K562 (cell line): ENCODE measurements around the gene PELI1. TPM values are rescaled to one million over a fixed set of nuclear protein-coding genes. Genes with fewer than 3 reads are reported as not detected.

Experiments used
- ATAC-seq: fragments of 200-7000 bp; cut with Tn5 transposase; 3 replicates; pipeline ENCODE4 v1.9.1; 2020; ENCODE audit warnings: moderate library complexity
- BruUV-seq: library from RNA; stranded (reverse); fragments of 400-500 nt; replicated peaks from 2 replicates; lab custom pipeline; 2021; lab: Mats Ljungman, UMichigan
- CTCF ChIA-PET: fragments of 300-600 bp; formaldehyde crosslinking; extraction: SDS; loops from one replicate; lab custom pipeline; 2021; ENCODE audit warnings: low intra/inter-chr PET ratio; lab: Yijun Ruan, JAX
- POLR2A ChIA-PET: fragments of 300-600, 350-650 bp; sonication (Branson Sonifier 250); formaldehyde crosslinking; extraction: SDS; loops from one replicate; lab custom pipeline; 2021; ENCODE audit warnings: antibody characterized with exemption, inconsistent platforms; lab: Yijun Ruan, JAX
- DNase-seq, 4 experiments: peaks; one replicate each; pipeline versions ENCODE4 v3.0.0 to v3.0.0-alpha.2; 2011 to 2018; ENCODE audit warnings: low spot score in 3 of 4, mixed read lengths in 3 of 4; ENCODE audit errors: extremely low read depth in 1 of 4
- FAIRE-seq: peaks from 2 replicates; lab custom pipeline; 2011; peaks lifted over from hg19 to GRCh38; lab: Jason Lieb, UNC
- H2AFZ ChIP-seq: 2 replicates; pipeline ENCODE4 v1.6.0; 2011; ENCODE audit warnings: low read depth, low read length, control low read depth, inconsistent platforms
- H3K27ac ChIP-seq: fragments of 200-600 bp; 3 replicates; pipeline ENCODE4 v1.8.0; 2011; ENCODE audit warnings: low read depth, mild to moderate bottlenecking, control low read depth, inconsistent platforms, low read length, moderate library complexity, mixed read lengths; ENCODE audit errors: extremely low read depth
- H3K27me3 ChIP-seq, 2 experiments: fragments of 300-600 bp in 1 of 2; 2 replicates in 1 of 2; 3 replicates in 1 of 2; pipeline versions ENCODE4 v1.6.0 to v1.8.0; 2011; ENCODE audit warnings: inconsistent platforms in 2 of 2, low read length in 2 of 2, mild to moderate bottlenecking in 1 of 2, mixed read lengths in 1 of 2, moderate library complexity in 1 of 2; ENCODE audit not compliant: control insufficient read depth in 2 of 2, insufficient read depth in 2 of 2
- H3K36me3 ChIP-seq: fragments of 300-600 bp; 3 replicates; pipeline ENCODE4 v1.8.0; 2011; ENCODE audit warnings: mild to moderate bottlenecking, low read length, inconsistent platforms; ENCODE audit not compliant: control insufficient read depth, insufficient read depth
- H3K4me1 ChIP-seq, 2 experiments: fragments of 200-600 bp in 1 of 2; replicated peaks in 1 of 2; 2 replicates in 1 of 2; 3 replicates in 1 of 2; pipeline versions ENCODE4 v1.5.1 to v1.8.0; 2011; ENCODE audit warnings: inconsistent platforms in 2 of 2, low read length in 2 of 2, mild to moderate bottlenecking in 1 of 2, mixed read lengths in 1 of 2, moderate library complexity in 1 of 2; ENCODE audit not compliant: control insufficient read depth in 2 of 2, insufficient read depth in 2 of 2
- H3K4me2 ChIP-seq: 2 replicates; pipeline ENCODE4 v1.6.1; 2011; ENCODE audit warnings: low read length, control low read depth, inconsistent platforms, mixed read lengths; ENCODE audit not compliant: insufficient read depth
- H3K4me3 ChIP-seq: fragments of 200-600 bp; sonication (generic), shearing (Covaris generic); 2 replicates; pipeline ENCODE4 v1.5.1; 2016; ENCODE audit warnings: control low read depth, inconsistent platforms
- H3K79me2 ChIP-seq: fragments of 200-600 bp; 3 replicates; pipeline ENCODE4 v1.8.0; 2011; ENCODE audit warnings: low read length, inconsistent platforms; ENCODE audit not compliant: control insufficient read depth, insufficient read depth
- H3K9ac ChIP-seq, 2 experiments: 2 replicates each; pipeline versions ENCODE4 v1.6.0 to v1.6.1; 2011; ENCODE audit warnings: low read depth in 2 of 2, low read length in 2 of 2, control low read depth in 1 of 2, inconsistent platforms in 1 of 2, mild to moderate bottlenecking in 1 of 2, mixed read lengths in 1 of 2; ENCODE audit not compliant: insufficient read depth in 1 of 2
- H3K9me1 ChIP-seq: one replicate; pipeline ENCODE4 v1.6.0; 2011; ENCODE audit warnings: inconsistent platforms, mild to moderate bottlenecking, low read length, moderate library complexity; ENCODE audit not compliant: control insufficient read depth, insufficient read depth
- H3K9me3 ChIP-seq: replicated peaks from 2 replicates; pipeline ENCODE4 v1.5.1; 2011; ENCODE audit warnings: low read depth, low read length, inconsistent platforms; ENCODE audit not compliant: control insufficient read depth, insufficient read depth
- H4K20me1 ChIP-seq: replicated peaks from 2 replicates; pipeline ENCODE4 v1.6.1; 2011; ENCODE audit warnings: low read length, inconsistent platforms, mixed read lengths; ENCODE audit not compliant: control insufficient read depth, insufficient read depth
- E4F1 ChIP-seq: fragments of 250-450 bp; sonication (Bioruptor Pico); IDR thresholded peaks from 2 replicates; pipeline ENCODE4 v1.5.0; 2021; ENCODE audit warnings: mild to moderate bottlenecking, borderline replicate concordance
- PPARD ChIP-seq: fragments of 250-450 bp; sonication (Bioruptor Pico); IDR thresholded peaks from 2 replicates; pipeline ENCODE4 v1.8.0; 2022; ENCODE audit warnings: inconsistent platforms, mild to moderate bottlenecking, moderate library complexity
- ZBTB40 ChIP-seq, 2 experiments: fragments of 450-650 bp in 1 of 2; sonication (generic) in 1 of 2; formaldehyde crosslinking in 1 of 2; IDR thresholded peaks; 2 replicates each; pipeline versions ENCODE4 v1.7.1 to v1.9.0; 2016 to 2022; ENCODE audit warnings: inconsistent platforms in 1 of 2, mild to moderate bottlenecking in 1 of 2, missing genetic modification reagents in 1 of 2
- WGBS: fragments of 100-300 bp; shearing (Covaris generic); methylation state at CpG from one replicate; pipeline ENCODE4 v1.1.6; 2016; ENCODE audit warnings: low coverage, mixed read lengths; ENCODE audit not compliant: insufficient coverage; ENCODE audit errors: missing lambda C conversion rate; 5-methylcytosine and 5-hydroxymethylcytosine counted together
- in situ Hi-C: fragments of 300-500 bp; cut with MboI; formaldehyde crosslinking; loops from 4 replicates; pipeline ENCODE4 v1.15.0; 2018; ENCODE audit warnings: inconsistent platforms, mixed read lengths
- intact Hi-C: fragments of 100-400 bp; cut with micrococcal nuclease; formaldehyde crosslinking; loops from 2 replicates; pipeline ENCODE4 v1.14.2; 2022
- polyA plus RNA-seq, 8 experiments: library from polyadenylated mRNA; depleted of rRNA in 4 of 8; stranded (reverse) in 5 of 8; unstranded in 3 of 8; fragments of >200 nt; fragmentation: Nextera tagmentation in 2 of 8; fragmentation: Illumina TruSeq in 1 of 8; extraction: Ambion mirVana in 2 of 8; extraction: Trizol in 1 of 8; gene quantifications; 2 replicates each; pipeline versions ENCODE4 v1.2.1 to v1.2.3, GENCODE V29; 2011 to 2014; ENCODE audit warnings: inconsistent platforms in 1 of 8, missing spikeins in 1 of 8
- total RNA-seq, 7 experiments: library from RNA; depleted of rRNA in 6 of 7; stranded (reverse); fragments of >200 nt in 6 of 7; fragmentation: Illumina TruSeq in 2 of 7; extraction: Trizol in 2 of 7; gene quantifications; 2 replicates each; pipeline versions ENCODE4 v1.2.1 to v1.2.3, GENCODE V29; 2011 to 2021; ENCODE audit warnings: low replicate concordance in 1 of 7

The PELI1 gene
- total and polyA plus RNA-seq, 9 of the 15 experiments (the other 6 are each of a cell fraction or from before 2014, with no cell fraction given): 3.3 to 19.2 (median 12.5) TPM

- FAIRE-seq (no peak), DNase-seq (no peak), ATAC-seq (no peak)
- Histone ChIP-seq H3K27ac (no peak overlapping the region), H3K27me3 (no peaks in the 10 kb centered on the region), H3K4me1 (no peaks in the 10 kb centered on the region), H3K9me1 (no peaks in the 10 kb centered on the region), H4K20me1 (no peaks in the 10 kb centered on the region), H2AFZ (no peak overlapping the region), H3K4me3 (no peak overlapping the region), H3K9ac (no peak overlapping the region), H3K36me3 (no peaks in the 10 kb centered on the region), H3K4me2 (no peak overlapping the region), H3K9me3 (no peaks in the 10 kb centered on the region), H3K79me2 (no peaks in the 10 kb centered on the region)
- intact Hi-C loops: loop anchor here (5.0 to 10.0 kb wide), 2 partner anchors 266 to 539 kb away; no protein-coding TSS in a partner anchor
- in situ Hi-C loops: no loop called here
- 8% methylated on average over 2 of the region's 2 CpGs for WGBS
- ChIA-PET POLR2A (interaction anchor here (1.0 kb wide), 1 partner anchor 17 kb away, joined by 3 read pairs; no protein-coding TSS in a partner anchor), CTCF (no interaction called here)
- no TSS peak for BruUV-seq
- TF ChIP-seq E4F1: no peak
- TF ChIP-seq ZBTB40 (IDR thresholded peaks at IDR 0.05): peak; percentile 66
- TF ChIP-seq ZBTB40 (CRISPR knock-in tag; IDR thresholded peaks at IDR 0.05): no peak
- TF ChIP-seq PPARD (CRISPR knock-in tag): no peak
These were observed 98.3 kb downstream of the PELI1 start for GRCh38 chr2:64045938-64046337.
